ENCODE data around the gene BCL7C. TPM values are rescaled to one million over a fixed set of nuclear protein-coding genes. Genes with fewer than 3 reads are reported as not detected.

The BCL7C gene
- total and polyA plus RNA-seq, 2 of the 13 experiments (the other 11 are each of a cell fraction or from before 2014, with no cell fraction given): 17.7 to 33.8 TPM

DNA sequence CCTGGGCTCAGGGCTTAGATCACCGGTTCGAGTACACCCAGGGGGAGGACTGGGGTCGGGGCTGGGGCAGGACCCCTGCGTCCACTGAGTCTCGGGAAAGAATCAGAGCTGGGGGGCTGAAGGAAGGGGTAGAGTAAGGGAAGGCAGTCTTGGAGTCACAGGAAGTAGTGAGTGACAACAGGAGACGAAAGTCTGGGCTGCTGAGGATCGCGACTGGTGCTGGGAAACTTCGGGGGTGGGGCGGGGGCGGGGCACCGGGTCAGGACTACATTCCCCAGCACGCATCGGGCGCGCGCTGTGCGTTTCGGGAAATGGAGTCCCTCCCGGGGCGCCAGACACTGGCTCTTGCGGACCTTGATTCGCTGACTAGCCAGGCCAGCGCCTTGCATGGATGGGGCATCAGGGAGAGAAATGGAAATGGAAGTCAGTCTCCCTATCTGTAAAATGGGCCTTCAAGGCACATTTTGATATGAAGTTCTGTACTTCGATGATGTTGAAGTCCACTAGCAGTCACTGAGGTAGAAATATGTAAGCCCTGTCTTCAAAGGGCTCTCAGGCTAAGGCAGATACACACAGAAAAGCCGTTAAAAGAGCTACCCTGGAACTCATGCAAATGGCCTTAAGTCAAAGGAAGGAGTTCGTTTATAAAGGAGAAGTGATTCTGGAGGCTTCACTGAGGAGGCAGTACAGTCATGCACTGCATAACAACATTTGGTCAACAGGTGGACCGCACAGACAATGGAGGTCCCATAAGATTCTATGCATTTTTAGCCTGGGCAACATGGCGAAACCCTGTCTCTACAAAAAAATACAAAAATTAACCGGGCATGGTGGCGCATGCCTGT lies 3.2 kb upstream of the BCL7C start (continued):
- TF ChIP-seq E2F5 (CRISPR knock-in tag; conservative IDR thresholded peaks at IDR 0.05) (no peak), RBFOX2 (IDR thresholded peaks at IDR 0.05; ENCODE audit: low read depth, low read length) (no peak), HOXA5 (CRISPR knock-in tag; IDR thresholded peaks at IDR 0.05) (no peak), SRF (IDR thresholded peaks at IDR 0.05; ENCODE audit: low read depth, low read length) (0 out of 2 replicates have a peak, but pooled peaks have one; percentile 16), ZNF556 (CRISPR knock-in tag; IDR thresholded peaks at IDR 0.05; ENCODE audit: borderline replicate concordance) (peak; percentile 71; the same call in 1 of the 2 replicates), KLF13 (CRISPR knock-in tag; IDR thresholded peaks at IDR 0.05) (no peak), RNF2 (conservative IDR thresholded peaks at IDR 0.05; ENCODE audit: low read depth) (no peak), ZNF546 (CRISPR knock-in tag; conservative IDR thresholded peaks at IDR 0.05) (no peak), ARNTL (CRISPR knock-in tag; IDR thresholded peaks at IDR 0.05) (no peak), PRDM10 (CRISPR knock-in tag; IDR thresholded peaks at IDR 0.05; ENCODE audit: low read depth) (no peak), SMARCC2 (IDR thresholded peaks at IDR 0.05) (no peak), TFE3 (CRISPR knock-in tag; IDR thresholded peaks at IDR 0.05) (no peak), FOXP4 (CRISPR knock-in tag; IDR thresholded peaks at IDR 0.05) (no peak), NR2C2 (CRISPR knock-in tag; IDR thresholded peaks at IDR 0.05; ENCODE audit: borderline replicate concordance) (peak; percentile 81)
- TF ChIP-seq, protein P1, sequence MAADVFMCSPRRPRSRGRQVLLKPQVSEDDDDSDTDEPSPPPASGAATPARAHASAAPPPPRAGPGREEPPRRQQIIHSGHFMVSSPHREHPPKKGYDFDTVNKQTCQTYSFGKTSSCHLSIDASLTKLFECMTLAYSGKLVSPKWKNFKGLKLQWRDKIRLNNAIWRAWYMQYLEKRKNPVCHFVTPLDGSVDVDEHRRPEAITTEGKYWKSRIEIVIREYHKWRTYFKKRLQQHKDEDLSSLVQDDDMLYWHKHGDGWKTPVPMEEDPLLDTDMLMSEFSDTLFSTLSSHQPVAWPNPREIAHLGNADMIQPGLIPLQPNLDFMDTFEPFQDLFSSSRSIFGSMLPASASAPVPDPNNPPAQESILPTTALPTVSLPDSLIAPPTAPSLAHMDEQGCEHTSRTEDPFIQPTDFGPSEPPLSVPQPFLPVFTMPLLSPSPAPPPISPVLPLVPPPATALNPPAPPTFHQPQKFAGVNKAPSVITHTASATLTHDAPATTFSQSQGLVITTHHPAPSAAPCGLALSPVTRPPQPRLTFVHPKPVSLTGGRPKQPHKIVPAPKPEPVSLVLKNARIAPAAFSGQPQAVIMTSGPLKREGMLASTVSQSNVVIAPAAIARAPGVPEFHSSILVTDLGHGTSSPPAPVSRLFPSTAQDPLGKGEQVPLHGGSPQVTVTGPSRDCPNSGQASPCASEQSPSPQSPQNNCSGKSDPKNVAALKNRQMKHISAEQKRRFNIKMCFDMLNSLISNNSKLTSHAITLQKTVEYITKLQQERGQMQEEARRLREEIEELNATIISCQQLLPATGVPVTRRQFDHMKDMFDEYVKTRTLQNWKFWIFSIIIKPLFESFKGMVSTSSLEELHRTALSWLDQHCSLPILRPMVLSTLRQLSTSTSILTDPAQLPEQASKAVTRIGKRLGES (CRISPR knock-in tag; IDR thresholded peaks at IDR 0.05; ENCODE audit: borderline replicate concordance): no peak
- TF ChIP-seq, protein P2, sequence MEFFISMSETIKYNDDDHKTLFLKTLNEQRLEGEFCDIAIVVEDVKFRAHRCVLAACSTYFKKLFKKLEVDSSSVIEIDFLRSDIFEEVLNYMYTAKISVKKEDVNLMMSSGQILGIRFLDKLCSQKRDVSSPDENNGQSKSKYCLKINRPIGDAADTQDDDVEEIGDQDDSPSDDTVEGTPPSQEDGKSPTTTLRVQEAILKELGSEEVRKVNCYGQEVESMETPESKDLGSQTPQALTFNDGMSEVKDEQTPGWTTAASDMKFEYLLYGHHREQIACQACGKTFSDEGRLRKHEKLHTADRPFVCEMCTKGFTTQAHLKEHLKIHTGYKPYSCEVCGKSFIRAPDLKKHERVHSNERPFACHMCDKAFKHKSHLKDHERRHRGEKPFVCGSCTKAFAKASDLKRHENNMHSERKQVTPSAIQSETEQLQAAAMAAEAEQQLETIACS (CRISPR knock-in tag; IDR thresholded peaks at IDR 0.05): no peak

Data from HepG2 (cell line).